G401 (cell line): Measurements from ENCODE around the gene HDAC9. TPM values are rescaled to one million over a fixed set of nuclear protein-coding genes. Genes with fewer than 3 reads are reported as not detected.

ENCODE experiments used
- DNase-seq: peaks from one replicate; pipeline ENCODE4 v3.0.0-alpha.2; 2015; ENCODE audit warnings: low spot score
- in situ Hi-C: cut with HindIII; loops from 2 replicates; pipeline ENCODE4 v1.10.0; 2016; ENCODE audit warnings: low sequenced_read_pairs, mixed read lengths
- total RNA-seq: library from RNA; depleted of rRNA; stranded (reverse); fragments of >200 nt; shearing (Covaris generic); gene quantifications from 2 replicates; pipeline ENCODE4 v1.2.3, GENCODE V29; 2014; rRNA removed

Gene HDAC9
- 1.5 and 5.6 TPM in 2 replicates for total RNA-seq

DNA sequence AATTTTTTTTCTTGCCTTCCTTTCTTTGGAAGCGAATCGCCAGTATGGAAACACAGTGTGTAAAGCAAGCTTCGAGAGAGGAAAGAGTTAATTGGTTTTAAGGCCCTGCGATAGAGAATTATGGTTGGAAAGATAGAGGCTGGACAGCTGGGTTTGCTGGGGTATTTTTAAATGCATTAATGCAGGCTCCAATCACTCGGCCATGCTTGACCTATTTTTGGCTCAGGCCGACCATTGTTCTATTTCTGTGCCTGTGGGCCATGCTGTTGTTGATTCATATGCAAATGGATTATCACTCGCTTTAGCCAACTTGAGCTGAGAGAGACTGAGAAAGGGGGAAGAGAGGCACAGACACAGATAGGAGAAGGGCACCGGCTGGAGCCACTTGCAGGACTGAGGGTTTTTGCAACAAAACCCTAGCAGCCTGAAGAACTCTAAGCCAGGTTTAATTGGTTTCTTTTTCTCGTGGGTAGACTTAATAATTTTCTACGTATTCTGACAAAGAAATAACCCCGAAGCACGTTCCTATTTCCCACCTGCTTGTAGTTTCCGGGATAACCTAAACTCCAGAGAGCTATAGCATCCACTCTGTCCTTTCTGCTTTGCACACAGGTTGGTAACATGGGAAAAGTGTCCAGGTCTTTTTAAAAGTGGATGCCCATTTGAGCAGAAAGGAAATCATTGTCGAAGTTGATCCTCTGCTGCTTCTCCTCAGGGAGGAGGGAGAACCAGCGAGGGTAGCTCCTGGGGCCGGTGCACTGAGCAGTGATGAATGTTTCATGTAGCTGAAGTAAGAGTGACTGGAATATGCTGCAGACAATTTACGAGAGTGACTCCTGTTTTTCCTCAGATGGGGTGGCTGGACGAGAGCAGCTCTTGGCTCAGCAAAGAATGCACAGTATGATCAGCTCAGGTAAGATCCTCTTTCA lies at the start of gene HDAC9:
TSS of gene HDAC9 (plus strand) at position 338 of the 929 bp plus-strand sequence. CDS start at position 892, 554 bp downstream.
- peak; percentile 98 for DNase-seq
- in situ Hi-C loops = no loop called here

DNA sequence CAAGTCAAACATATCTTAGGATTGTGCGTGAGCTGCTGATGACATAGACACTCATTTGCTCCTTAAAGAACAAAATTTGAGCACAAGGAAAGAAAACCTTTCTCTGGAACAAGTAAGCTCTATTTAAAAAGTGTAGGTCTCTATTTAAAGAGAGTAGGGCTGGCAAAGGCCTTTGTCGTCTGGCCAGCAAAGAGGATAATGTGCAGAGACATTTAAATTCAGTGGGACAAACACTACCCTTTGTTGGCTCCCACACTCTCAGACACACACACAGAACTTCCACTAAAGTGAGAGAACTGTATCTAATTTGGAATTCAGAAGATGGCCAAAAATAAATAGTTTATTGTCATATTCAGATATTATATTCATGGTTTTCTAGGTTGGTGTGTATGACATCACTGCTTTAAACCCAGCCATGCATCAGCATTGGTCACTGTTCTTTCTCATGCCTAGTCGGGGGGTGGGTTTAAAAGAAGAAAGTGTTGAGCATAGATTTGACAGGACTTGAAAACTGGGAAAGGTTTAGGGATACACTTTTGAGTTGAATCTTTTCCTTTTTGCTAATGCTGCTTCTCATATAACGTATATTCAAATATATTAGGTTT lies 49.5 kb upstream of the HDAC9 start:
- no peak for DNase-seq
- in situ Hi-C loops = no loop called here

DNA sequence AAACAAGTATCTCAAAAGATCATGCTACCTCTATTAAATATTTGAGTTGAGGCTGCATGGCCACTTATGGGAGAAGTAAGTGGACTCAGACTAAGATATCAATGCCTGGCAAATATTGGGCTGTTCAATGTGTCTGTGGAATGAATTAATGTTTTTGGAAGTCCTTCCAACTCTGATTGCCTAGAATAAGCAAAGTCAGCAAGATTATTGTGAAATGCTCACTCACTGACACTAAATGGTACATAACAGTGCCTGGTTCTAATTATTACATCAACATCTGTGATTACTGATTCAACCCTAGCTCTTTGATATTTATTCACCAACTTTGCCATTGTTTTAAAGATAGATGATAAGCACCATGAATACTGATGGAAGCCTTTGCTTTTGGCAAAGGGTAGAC lies 45.5 kb upstream of the HDAC9 start:
- in situ Hi-C loops = no loop called here
- DNase-seq = no peak

- in situ Hi-C loops = no loop called here
These were observed 39.9 kb upstream of the HDAC9 start for GRCh38 chr7:18455606-18456005.

GRCh38 chr7:18457832-18458231 lies 37.7 kb upstream of the HDAC9 start:
- DNase-seq = peak; percentile 55
- in situ Hi-C loops = no loop called here

More at GRCh38 chr7:18455606-18456005, 39.9 kb upstream of the HDAC9 start:
- peak; percentile 25 for DNase-seq

DNA sequence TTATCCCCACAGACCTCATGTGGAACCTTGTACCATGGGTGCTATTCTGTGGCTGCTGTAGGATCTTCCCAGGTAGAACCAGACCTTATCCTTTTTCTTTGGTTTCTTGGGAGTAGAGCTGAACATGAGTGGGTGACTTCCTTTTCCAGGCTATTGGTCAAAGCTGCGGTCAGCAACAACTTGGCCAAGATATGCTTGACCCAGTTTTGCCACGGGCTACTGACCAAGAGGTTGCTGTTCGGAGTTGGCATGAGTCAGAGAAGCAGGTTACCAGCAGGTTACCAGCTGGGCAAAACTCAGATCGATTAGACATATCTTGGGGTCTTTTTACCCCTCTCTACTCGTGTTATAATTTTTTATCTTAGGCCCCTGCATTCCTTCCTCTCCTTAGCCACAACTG lies 36.7 kb upstream of the HDAC9 start:
- peak; percentile 87 for DNase-seq
- in situ Hi-C loops = no loop called here

DNA sequence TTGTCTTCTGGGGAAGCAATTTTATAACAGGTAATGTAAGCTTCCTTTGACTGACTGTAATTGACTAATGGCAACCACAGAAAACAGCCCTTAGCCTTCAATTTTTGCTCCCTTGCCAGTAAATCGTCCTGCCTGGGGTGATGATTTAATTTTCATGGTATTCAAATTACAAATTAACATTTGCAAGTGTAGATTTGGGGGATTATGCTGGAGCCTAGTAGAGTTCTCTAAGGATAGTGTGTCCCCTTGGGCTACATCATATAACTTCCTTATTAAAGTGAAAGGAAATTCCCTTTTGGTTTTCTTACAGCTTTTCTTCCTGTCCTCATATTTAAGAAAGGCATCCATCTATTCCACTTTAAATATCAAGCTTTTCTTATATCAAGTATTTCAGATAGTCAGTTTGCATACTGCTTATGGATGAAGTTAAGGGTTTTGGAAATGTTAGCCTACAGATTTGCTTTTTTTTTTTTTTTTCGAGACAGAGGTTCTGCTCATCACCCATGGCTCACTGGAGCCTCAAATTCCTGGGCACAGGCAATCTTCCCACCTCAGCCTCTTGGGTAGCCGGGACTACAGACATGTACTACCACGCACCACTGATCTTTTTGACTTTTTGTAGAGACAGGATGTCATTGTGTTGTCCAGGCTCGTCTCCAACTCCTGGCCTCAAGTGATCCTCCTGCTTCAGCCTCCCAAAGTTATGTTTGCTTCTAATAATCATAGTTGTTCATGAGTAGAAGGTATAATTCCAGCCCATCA lies 35.9 kb upstream of the HDAC9 start:
- DNase-seq = no peak
- in situ Hi-C loops = no loop called here

GRCh38 chr7:18461785-18462467 lies 33.6 kb upstream of the HDAC9 start:
- DNase-seq = no peak
- in situ Hi-C loops = no loop called here

DNA sequence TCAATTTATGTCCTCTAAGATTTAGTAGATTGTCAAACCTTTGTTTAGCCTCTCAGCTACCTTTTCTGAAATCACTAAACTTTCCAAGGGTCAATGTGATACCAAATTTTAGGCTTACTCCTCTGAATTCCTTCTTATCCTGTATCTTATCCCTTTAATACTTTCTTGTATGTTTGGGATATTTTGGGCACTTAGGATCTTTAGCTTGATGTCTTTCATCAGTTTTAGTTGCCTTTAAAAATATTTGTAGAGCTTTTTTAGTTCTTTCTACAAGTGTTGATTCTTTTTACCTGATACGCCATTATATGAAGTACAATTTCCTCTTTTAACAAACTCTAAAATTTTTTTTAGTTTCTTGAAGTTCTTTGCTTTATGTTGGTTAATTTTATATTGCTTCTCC lies 30.7 kb upstream of the HDAC9 start:
- DNase-seq = no peak
- in situ Hi-C loops = no loop called here

DNA sequence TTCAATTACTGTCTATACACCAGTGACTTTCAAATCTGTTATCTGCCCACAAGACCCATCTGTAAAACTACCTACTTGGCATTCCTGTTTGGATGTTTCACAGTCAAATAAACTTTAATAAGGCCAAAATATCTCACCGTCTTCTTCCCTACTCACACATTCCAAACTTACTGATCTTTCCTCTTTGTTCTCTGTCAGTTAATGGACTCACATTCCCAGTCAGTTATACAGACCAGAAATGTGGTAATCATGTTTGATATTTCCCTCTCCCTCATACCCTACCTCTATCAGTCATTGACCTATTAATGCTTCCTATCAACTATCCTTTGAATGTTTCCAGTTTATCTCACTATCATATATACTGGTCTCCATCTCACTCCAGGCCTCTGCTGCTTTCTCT lies 28.5 kb upstream of the HDAC9 start:
- in situ Hi-C loops = no loop called here
- no peak for DNase-seq

GRCh38 chr7:18468795-18469194 lies 26.8 kb upstream of the HDAC9 start:
- DNase-seq = no peak
- in situ Hi-C loops = no loop called here

GRCh38 chr7:18469316-18469715 lies 26.2 kb upstream of the HDAC9 start:
- DNase-seq = no peak
- in situ Hi-C loops = no loop called here

GRCh38 chr7:18471476-18472160 lies 23.9 kb upstream of the HDAC9 start:
- in situ Hi-C loops = no loop called here
- peak; percentile 59 for DNase-seq

DNA sequence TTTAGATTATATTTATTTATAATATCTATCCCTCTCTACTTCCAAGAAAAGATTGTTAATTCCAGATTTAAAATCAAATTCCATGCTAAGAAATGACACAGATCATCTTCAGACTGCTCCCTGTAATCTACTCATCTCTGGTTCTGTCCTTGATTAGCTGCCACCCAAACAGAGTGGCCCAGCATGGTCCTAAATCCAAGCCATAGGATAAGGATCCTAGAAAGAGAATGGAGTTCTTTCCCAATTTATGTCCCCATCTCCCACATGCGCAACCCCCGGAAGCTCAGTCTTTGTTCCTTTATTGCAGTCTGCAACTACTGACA lies 23.4 kb upstream of the HDAC9 start:
- in situ Hi-C loops = no loop called here
- DNase-seq = peak; percentile 24

GRCh38 chr7:18473119-18473518 lies 22.4 kb upstream of the HDAC9 start:
- in situ Hi-C loops = no loop called here
- no peak for DNase-seq

GRCh38 chr7:18474944-18475343 lies 20.6 kb upstream of the HDAC9 start:
- in situ Hi-C loops = no loop called here
- DNase-seq = no peak

- DNase-seq = no peak
- in situ Hi-C loops = no loop called here
These were observed 20.1 kb upstream of the HDAC9 start for GRCh38 chr7:18475488-18475887.

GRCh38 chr7:18481776-18482175 lies 13.8 kb upstream of the HDAC9 start:
- DNase-seq = no peak
- in situ Hi-C loops = no loop called here

DNA sequence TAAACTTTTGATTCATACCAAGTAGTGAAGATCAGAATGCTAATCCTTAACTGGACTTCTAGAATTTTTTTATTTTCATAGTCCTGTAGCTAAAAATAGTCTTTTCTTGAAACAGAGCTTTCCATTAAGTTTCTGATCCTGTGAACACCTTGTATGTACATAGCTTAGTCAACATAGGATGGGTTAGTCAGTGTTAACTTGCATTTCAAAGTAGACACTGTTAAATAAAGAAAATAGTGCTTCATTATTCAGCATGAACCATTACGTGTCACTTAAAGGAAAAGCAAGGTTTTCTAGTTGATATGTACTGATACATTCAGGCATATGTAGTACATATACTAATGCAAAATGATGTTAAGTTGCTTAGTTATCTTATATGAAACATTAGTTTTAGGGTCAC lies 7.5 kb upstream of the HDAC9 start:
- in situ Hi-C loops = no loop called here
- DNase-seq = no peak
